ENCODE results near the gene CRIP1.

CRIP1 gene

DNA sequence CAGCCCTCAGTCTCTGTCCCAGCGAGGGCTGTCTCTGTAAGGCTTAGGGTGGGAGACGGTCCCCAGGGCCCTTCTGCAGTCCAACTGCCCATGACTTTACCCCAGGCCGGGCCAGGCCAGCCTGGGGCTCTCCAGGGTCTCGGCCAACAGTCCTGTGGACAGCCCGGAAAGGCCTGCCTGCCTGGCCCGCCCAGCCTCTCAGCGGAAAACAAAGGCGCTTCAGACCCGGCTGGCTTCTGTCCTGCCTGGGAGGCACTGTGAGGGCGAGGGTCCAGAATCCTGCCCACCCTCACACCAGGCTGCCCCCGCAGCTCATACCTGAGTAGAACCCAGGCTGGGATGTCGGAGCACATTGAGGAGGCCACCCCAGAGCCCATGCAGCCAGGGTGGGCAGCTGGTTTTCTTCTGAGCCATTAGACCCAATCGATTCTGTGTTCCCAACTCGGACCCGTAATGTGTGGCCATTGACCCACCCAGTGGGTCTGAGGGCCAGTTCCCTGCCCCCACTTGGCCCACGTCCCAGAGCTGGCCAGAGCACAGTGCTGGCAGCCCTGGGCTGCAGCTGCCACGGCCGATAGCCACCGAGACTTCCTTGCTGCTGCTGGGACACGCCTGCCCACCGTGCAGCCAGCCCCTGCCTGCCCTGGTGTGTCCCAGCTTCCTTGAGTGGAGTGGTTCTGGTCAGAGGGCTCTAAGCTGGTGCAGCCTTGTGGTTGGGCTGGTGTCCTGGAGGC lies 10.4 kb upstream of the CRIP1 start:
- no peak for DNase-seq
- Histone ChIP-seq H3K27ac (ENCODE audit: insufficient read depth, low read length, poor library complexity, severe bottlenecking) (no peak overlapping the region), H3K27me3 (replicated peaks; ENCODE audit: control insufficient read depth, insufficient read depth, low read length, poor library complexity, severe bottlenecking) (no peaks in the 10 kb centered on the region), H3K4me1 (ENCODE audit: control insufficient read depth, insufficient read depth, low read length, poor library complexity, severe bottlenecking) (peaks cover 57% of the 10 kb centered on the region), H3K4me3 (ENCODE audit: insufficient read depth, low read depth, low read length, poor library complexity, severe bottlenecking) (no peak overlapping the region), H3K9me3 (ENCODE audit: control insufficient read depth, low read length) (no peaks in the 10 kb centered on the region), H3K36me3 (ENCODE audit: control insufficient read depth, insufficient read depth, low read length) (no peaks in the 10 kb centered on the region)

DNA sequence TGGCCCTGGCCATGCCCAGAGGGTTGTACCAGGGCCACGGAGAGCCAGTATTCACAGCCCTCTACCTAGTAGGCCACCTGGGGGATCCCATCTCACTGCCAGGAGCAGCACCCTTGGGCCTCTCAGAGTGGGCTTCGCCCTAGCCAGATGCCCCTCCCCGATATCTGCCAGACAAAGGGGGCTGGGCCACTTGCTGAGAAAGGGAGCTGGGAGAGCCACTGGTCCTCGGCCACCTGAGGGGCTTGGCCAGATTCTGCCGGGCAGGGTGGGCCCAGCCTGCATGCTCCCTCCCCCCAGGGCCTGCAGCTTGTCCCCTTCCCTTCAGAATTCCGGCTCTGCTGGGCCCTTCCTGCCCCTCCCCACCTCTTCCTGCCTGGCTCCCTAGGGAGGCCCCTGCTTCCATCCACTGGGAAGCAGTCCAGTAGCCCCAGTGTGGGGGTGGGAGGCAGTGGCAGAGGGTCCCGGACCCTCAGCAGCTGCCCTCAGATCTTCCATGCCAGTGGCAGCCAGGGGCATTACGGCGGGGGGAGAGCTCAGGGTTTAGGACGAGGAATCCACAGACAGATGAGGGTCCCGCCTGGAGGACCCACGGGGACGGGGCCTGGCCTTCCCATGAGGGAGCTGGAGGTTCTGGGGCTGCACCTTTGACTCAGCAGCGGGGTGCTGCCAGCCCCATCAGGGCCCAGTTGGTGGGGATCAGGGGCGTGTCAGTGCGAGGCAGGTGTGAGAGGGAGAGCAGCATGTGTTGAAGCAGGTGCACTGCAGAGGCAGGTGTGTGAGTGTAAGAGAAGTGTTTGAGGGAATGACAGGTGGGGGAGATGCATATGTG lies 9.6 kb upstream of the CRIP1 start:
- peaks cover 60% of the 10 kb centered on the region for H3K4me1 ChIP-seq (ENCODE audit: control insufficient read depth, insufficient read depth, low read length, poor library complexity, severe bottlenecking)
- no peak for DNase-seq
- H3K4me3 ChIP-seq (ENCODE audit: insufficient read depth, low read depth, low read length, poor library complexity, severe bottlenecking), result no peak overlapping the region
- no peak overlapping the region for H3K27ac ChIP-seq (ENCODE audit: insufficient read depth, low read length, poor library complexity, severe bottlenecking)
- H3K9me3 ChIP-seq (ENCODE audit: control insufficient read depth, low read length), result no peaks in the 10 kb centered on the region
- H3K36me3 ChIP-seq (ENCODE audit: control insufficient read depth, insufficient read depth, low read length), result no peaks in the 10 kb centered on the region
- H3K27me3 ChIP-seq (replicated peaks; ENCODE audit: control insufficient read depth, insufficient read depth, low read length, poor library complexity, severe bottlenecking), result no peaks in the 10 kb centered on the region

GRCh38 chr14:105477660-105478397 lies 8.9 kb upstream of the CRIP1 start:
- H3K4me1 ChIP-seq (ENCODE audit: control insufficient read depth, insufficient read depth, low read length, poor library complexity, severe bottlenecking), result peaks cover 68% of the 10 kb centered on the region
- H3K27ac ChIP-seq (ENCODE audit: insufficient read depth, low read length, poor library complexity, severe bottlenecking), result peak overlapping the region; percentile 69
- no peaks in the 10 kb centered on the region for H3K27me3 ChIP-seq (replicated peaks; ENCODE audit: control insufficient read depth, insufficient read depth, low read length, poor library complexity, severe bottlenecking)
- peak overlapping the region; percentile 24 for H3K4me3 ChIP-seq (ENCODE audit: insufficient read depth, low read depth, low read length, poor library complexity, severe bottlenecking)
- peak; percentile 65 to 74 (median 71) for DNase-seq
- H3K9me3 ChIP-seq (ENCODE audit: control insufficient read depth, low read length), result no peaks in the 10 kb centered on the region
- no peaks in the 10 kb centered on the region for H3K36me3 ChIP-seq (ENCODE audit: control insufficient read depth, insufficient read depth, low read length)

GRCh38 chr14:105478398-105479251 lies 8.1 kb upstream of the CRIP1 start:
- peak overlapping the region; percentile 69 for H3K27ac ChIP-seq (ENCODE audit: insufficient read depth, low read length, poor library complexity, severe bottlenecking)
- H3K27me3 ChIP-seq (replicated peaks; ENCODE audit: control insufficient read depth, insufficient read depth, low read length, poor library complexity, severe bottlenecking), result no peaks in the 10 kb centered on the region
- peak in 2 of 3 donors; percentile 38 to 44 for DNase-seq
- H3K9me3 ChIP-seq (ENCODE audit: control insufficient read depth, low read length), result no peaks in the 10 kb centered on the region
- no peaks in the 10 kb centered on the region for H3K36me3 ChIP-seq (ENCODE audit: control insufficient read depth, insufficient read depth, low read length)
- peaks cover 71% of the 10 kb centered on the region for H3K4me1 ChIP-seq (ENCODE audit: control insufficient read depth, insufficient read depth, low read length, poor library complexity, severe bottlenecking)
- peak overlapping the region; percentile 24 for H3K4me3 ChIP-seq (ENCODE audit: insufficient read depth, low read depth, low read length, poor library complexity, severe bottlenecking)

GRCh38 chr14:105479431-105480158 lies 7.1 kb upstream of the CRIP1 start:
- DNase-seq, result no peak
- no peak overlapping the region for H3K4me3 ChIP-seq (ENCODE audit: insufficient read depth, low read depth, low read length, poor library complexity, severe bottlenecking)
- H3K4me1 ChIP-seq (ENCODE audit: control insufficient read depth, insufficient read depth, low read length, poor library complexity, severe bottlenecking), result peaks cover 78% of the 10 kb centered on the region
- no peaks in the 10 kb centered on the region for H3K36me3 ChIP-seq (ENCODE audit: control insufficient read depth, insufficient read depth, low read length)
- no peaks in the 10 kb centered on the region for H3K27me3 ChIP-seq (replicated peaks; ENCODE audit: control insufficient read depth, insufficient read depth, low read length, poor library complexity, severe bottlenecking)
- peak overlapping the region; percentile 100 for H3K27ac ChIP-seq (ENCODE audit: insufficient read depth, low read length, poor library complexity, severe bottlenecking)
- no peaks in the 10 kb centered on the region for H3K9me3 ChIP-seq (ENCODE audit: control insufficient read depth, low read length)

DNA sequence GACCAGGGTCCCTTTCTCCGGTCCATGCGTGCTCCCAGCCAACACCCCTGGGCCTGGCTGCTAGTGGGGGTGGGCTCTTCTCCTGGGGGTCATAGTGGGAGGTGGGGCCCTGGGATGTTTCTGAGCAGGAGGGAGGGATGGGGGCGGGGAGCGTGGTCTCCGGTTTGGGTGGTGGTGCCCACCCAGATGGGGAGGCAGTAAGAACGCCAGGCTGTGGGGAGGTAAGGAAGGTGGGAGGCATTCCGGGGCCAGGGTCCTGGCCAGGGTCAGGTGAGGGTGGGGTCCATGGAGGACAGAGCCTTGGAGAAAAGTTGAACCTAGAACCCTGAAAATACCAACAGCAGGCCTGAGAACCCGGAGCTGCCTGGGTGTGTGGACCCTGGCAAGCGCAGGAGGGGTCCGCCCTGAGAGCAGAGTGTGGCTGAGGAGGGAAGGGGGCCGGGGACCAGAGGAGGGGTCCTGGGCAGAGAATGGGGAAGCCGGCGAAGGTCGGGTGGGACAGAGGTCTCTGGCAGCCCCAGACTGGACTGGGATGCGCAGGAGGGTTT lies 6.4 kb upstream of the CRIP1 start:
- peak overlapping the region; percentile 100 for H3K27ac ChIP-seq (ENCODE audit: insufficient read depth, low read length, poor library complexity, severe bottlenecking)
- no peaks in the 10 kb centered on the region for H3K27me3 ChIP-seq (replicated peaks; ENCODE audit: control insufficient read depth, insufficient read depth, low read length, poor library complexity, severe bottlenecking)
- H3K4me1 ChIP-seq (ENCODE audit: control insufficient read depth, insufficient read depth, low read length, poor library complexity, severe bottlenecking), result peaks cover 80% of the 10 kb centered on the region
- H3K9me3 ChIP-seq (ENCODE audit: control insufficient read depth, low read length), result no peaks in the 10 kb centered on the region
- no peaks in the 10 kb centered on the region for H3K36me3 ChIP-seq (ENCODE audit: control insufficient read depth, insufficient read depth, low read length)
- H3K4me3 ChIP-seq (ENCODE audit: insufficient read depth, low read depth, low read length, poor library complexity, severe bottlenecking), result no peak overlapping the region
- DNase-seq, result no peak

- peak overlapping the region; percentile 58 for H3K4me3 ChIP-seq (ENCODE audit: insufficient read depth, low read depth, low read length, poor library complexity, severe bottlenecking)
- peaks cover 80% of the 10 kb centered on the region for H3K4me1 ChIP-seq (ENCODE audit: control insufficient read depth, insufficient read depth, low read length, poor library complexity, severe bottlenecking)
- peak; percentile 83 to 86 (median 86) for DNase-seq
- no peaks in the 10 kb centered on the region for H3K36me3 ChIP-seq (ENCODE audit: control insufficient read depth, insufficient read depth, low read length)
- H3K27me3 ChIP-seq (replicated peaks; ENCODE audit: control insufficient read depth, insufficient read depth, low read length, poor library complexity, severe bottlenecking), result no peaks in the 10 kb centered on the region
- H3K27ac ChIP-seq (ENCODE audit: insufficient read depth, low read length, poor library complexity, severe bottlenecking), result peak overlapping the region; percentile 100
- H3K9me3 ChIP-seq (ENCODE audit: control insufficient read depth, low read length), result no peaks in the 10 kb centered on the region
Observed at GRCh38 chr14:105480807-105481801, 5.6 kb upstream of the CRIP1 start.

DNA sequence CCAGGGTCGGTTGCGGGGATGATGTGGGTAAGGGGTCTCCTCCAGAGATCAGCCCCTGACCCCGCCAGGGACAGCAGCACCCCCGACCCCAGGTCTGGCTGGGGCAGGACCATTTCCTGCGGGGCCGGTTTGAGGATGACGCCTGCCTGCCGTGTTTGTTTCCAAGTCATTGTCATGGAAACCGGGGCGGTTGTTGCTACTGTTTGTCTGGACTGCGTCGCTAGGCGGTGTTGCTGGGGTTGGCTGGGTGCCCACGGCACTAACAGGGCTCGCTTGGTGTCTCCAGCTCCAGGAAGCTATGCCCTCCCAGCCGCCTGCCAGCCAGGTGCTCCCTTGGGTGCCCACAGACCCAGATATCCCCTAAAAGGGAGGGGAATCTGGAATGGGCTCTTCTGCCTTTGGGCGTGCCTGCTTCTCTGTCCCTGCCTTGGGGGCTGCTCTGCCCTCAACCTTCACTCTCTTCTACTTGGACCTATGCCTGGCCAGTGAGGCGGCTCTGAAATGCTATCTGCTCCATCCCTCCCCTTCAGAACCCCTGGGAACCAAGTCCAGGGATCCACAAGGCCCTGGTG lies 4.7 kb upstream of the CRIP1 start:
- Histone ChIP-seq H3K4me1 (ENCODE audit: control insufficient read depth, insufficient read depth, low read length, poor library complexity, severe bottlenecking) (peaks cover 79% of the 10 kb centered on the region), H3K27me3 (replicated peaks; ENCODE audit: control insufficient read depth, insufficient read depth, low read length, poor library complexity, severe bottlenecking) (no peaks in the 10 kb centered on the region), H3K4me3 (ENCODE audit: insufficient read depth, low read depth, low read length, poor library complexity, severe bottlenecking) (peak overlapping the region; percentile 28), H3K36me3 (ENCODE audit: control insufficient read depth, insufficient read depth, low read length) (no peaks in the 10 kb centered on the region), H3K9me3 (ENCODE audit: control insufficient read depth, low read length) (no peaks in the 10 kb centered on the region), H3K27ac (ENCODE audit: insufficient read depth, low read length, poor library complexity, severe bottlenecking) (peak overlapping the region; percentile 100)
- DNase-seq, result peak; percentile 95 to 97 (median 96)

Data from effector memory CD4-positive, alpha-beta T cell (primary cell).